WI38 (cell line): ENCODE results near the gene SCRN1.

ENCODE experiments used
- H3K4me3 ChIP-seq: 2 replicates; pipeline ENCODE4 v1.5.1; 2011; ENCODE audit warnings: low read depth, mild to moderate bottlenecking, control low read depth, low read length
- CTCF ChIP-seq: IDR thresholded peaks from 2 replicates; pipeline ENCODE4 v1.5.1; 2012; ENCODE audit warnings: low read depth, mild to moderate bottlenecking, control low read depth, low read length

Gene SCRN1

GRCh38 chr7:29890251-29890650 lies 99.3 kb downstream of the SCRN1 start:
- H3K4me3 ChIP-seq, result no peak overlapping the region
- TF ChIP-seq CTCF, result no peak

GRCh38 chr7:29889288-29889687 lies 100.3 kb downstream of the SCRN1 start:
- H3K4me3 ChIP-seq, result no peak overlapping the region
- no peak for TF ChIP-seq CTCF

GRCh38 chr7:29888006-29888405 lies 101.6 kb downstream of the SCRN1 start:
- H3K4me3 ChIP-seq, result no peak overlapping the region
- no peak for TF ChIP-seq CTCF

- no peak for TF ChIP-seq CTCF
- H3K4me3 ChIP-seq, result no peak overlapping the region
Measured at GRCh38 chr7:29886827-29887226, 102.8 kb downstream of the SCRN1 start.

- no peak for TF ChIP-seq CTCF
- H3K4me3 ChIP-seq, result no peak overlapping the region
Measured at GRCh38 chr7:29885626-29886025, 104.0 kb downstream of the SCRN1 start.

- TF ChIP-seq CTCF, result no peak
- H3K4me3 ChIP-seq, result no peak overlapping the region
Measured at GRCh38 chr7:29884399-29885272, 105.0 kb downstream of the SCRN1 start.
